SK-MEL-5 (cell line): Measurements from ENCODE around the gene MAML2. TPM values are rescaled to one million over a fixed set of nuclear protein-coding genes. Genes with fewer than 3 reads are reported as not detected.
A peak's percentile ranks its signal among the peaks of the same experiment; 100 is the strongest.

Experiments used
- DNase-seq: peaks from one replicate; pipeline ENCODE4 v3.0.0-alpha.2; 2016; ENCODE audit warnings: low read depth, low spot score
- in situ Hi-C: cut with HindIII; loops from 2 replicates; pipeline ENCODE4 v1.10.0; 2016; ENCODE audit warnings: low sequenced_read_pairs, high pct_unique_total_duplicates, low pct_unique_long_range_greater_than_20kb
- total RNA-seq: library from RNA; depleted of rRNA; stranded (reverse); fragments of >200 nt; shearing (Covaris generic); gene quantifications from 2 replicates; pipeline ENCODE4 v1.2.3, GENCODE V29; 2014

MAML2 gene
- total RNA-seq, 1 experiment from 2014 or later, result 3.5 TPM

DNA sequence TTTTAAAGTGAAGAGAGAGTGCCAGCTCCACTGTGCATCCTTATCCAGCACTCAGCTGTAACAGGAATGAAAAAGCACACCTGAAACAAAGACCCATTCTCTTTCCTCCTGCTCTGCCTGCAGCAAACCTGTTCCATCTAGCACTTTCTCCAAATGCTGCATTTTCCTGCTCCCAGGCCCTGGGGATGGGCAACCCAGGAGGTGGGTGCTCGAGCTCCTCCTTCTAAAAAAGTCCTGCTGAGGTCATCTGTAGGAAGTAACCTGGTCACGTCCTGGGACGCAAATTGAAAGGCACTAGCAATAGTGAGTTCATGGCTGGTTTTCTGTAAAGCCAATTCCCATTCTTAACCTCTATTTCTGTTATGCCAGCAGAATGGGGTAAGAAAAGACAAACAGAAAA lies 173.7 kb downstream of the MAML2 start:
- in situ Hi-C loops, result no loop called here
- no peak for DNase-seq

DNA sequence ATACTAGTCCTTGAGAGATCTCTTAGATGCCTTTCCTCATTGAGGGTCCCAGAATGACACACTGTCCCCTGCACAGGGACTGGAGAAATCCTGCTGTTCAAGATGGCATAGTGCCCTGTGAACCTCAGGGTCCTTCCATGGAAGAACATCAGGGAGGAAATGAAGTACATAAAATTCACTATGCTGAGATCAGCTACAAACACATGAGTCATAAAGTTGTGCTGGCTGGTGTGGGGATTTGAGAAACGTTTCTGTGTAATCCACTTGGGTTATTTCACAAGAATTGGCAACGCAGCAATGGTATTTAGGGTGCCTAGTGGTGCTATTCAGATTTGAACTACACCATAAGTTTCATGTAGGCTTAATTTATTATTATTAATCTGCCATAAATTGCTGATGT lies 174.4 kb downstream of the MAML2 start:
- DNase-seq, result no peak
- in situ Hi-C loops, result no loop called here

DNA sequence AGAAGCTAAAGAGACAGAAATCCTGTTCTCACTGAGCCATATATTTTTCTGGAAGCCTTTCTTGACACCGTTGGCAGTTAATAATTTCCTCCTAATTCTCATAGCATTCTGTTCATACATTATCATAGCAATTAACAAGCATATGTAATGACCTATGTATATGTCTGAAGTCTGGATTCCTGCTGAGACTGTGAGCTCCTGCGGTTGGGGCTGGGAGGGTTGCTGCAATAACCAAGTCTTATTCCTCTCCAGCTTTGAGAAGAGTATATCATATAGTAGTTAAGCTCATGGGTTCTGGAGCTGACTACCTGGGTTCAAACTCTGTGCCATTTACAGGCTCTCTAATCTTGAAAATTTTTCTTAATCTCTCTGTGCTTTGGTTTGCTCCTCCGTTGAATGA lies 175.2 kb downstream of the MAML2 start:
- no peak for DNase-seq
- in situ Hi-C loops, result no loop called here

DNA sequence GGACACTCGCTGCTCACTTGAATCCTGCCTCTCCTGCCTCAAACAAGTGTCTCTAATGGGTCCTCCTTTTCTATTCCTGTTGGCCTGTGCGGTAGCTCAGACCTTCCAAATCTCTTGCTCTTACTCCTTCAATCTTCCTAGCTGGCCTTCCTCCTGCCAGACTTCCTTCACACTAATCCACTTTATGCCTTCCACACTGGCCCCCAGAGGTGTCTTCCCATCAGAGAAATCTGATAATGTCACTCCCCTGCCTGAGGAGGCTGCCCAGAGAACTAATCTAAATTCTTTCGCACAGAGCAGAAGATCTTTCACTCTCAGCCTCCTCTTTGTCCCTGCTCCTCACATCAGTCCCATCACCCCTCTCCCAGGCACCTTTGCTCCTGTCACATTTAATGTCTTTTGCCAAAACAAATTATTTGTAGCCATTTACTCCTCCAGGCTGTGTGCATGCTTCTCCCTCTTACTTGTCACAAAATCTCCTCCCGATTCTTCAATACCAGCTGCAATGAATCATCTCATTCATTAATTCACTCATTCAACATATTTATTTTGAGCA lies 175.7 kb downstream of the MAML2 start:
- in situ Hi-C loops, result no loop called here
- no peak for DNase-seq

DNA sequence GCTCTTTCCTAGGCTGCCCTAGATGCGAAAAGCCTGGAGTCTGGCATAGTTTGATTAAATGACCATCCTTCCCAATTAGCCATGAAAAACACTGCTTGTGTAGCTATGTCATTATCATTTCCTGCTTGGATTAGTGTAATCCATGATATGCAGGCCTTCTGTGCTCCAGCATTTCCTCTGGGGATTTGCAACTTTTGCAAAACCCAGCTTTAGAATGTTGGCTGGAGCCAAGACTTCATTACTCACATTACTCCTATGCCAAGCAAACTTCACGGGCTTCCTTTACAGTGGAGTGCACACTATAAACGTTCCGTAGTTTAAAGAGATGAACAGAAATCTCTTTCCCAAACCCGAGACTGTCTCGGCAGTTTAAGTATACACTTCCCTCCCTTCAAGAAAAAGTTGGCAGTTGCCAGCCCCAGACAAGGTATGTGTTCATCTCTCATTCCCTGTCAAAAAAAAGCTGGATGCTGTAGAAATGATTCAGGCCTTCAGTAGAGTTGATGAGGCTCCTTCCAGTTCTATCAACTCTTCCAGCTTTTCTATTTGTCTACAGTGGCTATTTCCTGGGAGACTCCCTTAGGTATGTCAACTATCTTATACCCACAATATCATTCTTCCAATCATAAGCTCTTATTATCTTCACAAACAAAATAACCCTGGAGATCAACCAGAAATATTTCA lies 180.0 kb downstream of the MAML2 start:
- no peak for DNase-seq
- in situ Hi-C loops, result no loop called here

DNA sequence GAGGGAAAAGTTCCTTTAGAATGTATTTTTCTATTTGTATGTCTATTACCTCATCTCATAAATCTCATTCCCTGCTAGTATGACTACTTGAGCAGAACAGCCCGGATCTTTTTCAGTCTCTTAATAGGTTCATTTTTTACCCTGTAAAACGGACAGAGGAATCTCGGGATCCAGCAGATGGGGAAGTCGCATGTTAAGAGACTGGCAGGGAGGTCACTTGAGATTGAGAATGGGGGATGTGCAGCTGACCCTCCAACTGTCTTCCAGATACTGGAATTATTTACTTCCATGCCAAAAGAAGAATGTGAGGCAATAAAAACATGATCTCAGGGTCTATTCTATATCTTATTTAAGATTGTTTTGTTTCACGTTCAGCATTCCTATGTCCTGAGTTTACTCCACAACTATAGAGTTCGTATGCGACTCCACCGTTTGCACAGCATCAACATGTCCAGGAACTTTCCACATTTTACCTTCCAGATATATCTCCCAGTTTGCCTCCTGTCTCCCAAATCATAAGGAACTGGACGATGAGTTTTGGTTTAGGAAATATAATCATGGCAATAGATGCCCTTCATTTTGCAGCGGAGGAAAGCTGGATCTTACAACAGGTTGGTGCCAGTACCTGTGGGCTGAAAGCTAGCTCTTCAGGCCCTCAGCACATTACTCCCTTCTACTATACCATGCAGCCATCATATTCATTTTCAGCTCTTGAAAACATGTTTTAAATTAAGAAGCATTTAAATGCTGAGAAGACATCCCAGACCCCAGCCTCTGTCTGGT lies 181.5 kb downstream of the MAML2 start:
- in situ Hi-C loops, result no loop called here
- no peak for DNase-seq

DNA sequence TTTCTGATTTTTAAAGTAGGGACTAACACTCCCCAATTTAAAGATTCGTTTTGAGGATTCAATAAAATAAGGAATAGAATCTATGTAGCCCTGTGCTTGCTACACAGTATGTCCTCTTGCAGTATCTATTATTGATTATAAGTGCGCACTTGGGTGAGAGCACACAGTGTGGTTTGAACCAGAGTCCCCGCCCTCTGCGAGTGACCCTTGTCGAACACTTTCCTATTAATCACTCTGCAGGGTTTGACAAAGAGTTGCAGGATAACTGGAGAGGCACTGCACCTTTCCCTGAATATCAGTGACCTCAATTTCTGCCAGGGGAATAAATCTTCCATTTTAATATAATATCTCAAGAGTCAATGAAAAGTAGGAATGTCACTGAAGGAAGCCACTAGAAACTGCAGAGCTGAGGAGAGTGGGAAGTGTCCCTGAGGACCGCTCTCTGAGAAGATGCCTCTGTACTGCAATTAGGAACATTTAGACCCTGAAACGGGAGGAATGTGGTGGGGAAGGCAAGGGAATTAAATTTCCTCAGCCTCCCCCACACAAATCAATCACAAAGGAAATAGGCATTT lies 182.2 kb downstream of the MAML2 start:
- in situ Hi-C loops, result no loop called here
- DNase-seq, result no peak

DNA sequence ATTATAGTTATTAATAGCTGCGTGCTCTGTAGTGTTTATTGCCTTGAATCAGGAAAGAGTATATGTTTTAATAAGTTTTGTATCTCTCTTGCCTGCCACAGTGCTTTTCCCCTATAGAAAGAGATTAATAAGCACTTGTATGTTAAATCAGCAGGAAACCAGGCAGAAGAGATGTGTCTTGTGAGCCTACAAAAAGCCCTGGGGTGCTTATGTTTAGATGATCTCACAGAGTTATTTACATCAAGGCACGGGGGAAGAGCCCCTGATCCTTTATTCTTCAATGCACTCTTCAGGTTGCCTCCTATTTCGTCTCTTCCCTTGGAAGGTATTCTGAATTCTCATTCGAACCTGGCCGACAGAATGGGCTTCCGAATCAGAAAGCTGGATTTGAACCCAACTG lies 183.0 kb downstream of the MAML2 start:
- in situ Hi-C loops, result no loop called here
- DNase-seq, result no peak

DNA sequence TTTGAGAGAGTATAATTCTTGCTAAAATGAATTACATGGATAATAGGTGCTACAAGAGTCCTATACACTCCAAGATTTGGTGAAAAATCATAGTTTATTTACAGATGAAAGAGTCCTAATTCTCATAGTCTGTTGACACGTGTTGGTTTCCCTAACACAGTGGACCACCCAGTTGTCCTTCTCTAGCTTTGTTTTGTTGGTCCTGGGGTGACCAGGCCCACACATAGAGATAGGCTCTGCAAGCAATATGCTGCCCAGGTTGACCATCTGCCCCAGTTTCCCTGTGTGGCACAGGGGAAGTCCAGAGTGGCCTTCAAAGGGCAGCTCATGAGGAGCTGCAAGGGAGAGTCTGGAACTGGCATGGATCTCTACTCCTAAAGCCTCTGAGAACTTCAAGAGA lies 184.9 kb downstream of the MAML2 start:
- DNase-seq, result no peak
- in situ Hi-C loops, result no loop called here

DNA sequence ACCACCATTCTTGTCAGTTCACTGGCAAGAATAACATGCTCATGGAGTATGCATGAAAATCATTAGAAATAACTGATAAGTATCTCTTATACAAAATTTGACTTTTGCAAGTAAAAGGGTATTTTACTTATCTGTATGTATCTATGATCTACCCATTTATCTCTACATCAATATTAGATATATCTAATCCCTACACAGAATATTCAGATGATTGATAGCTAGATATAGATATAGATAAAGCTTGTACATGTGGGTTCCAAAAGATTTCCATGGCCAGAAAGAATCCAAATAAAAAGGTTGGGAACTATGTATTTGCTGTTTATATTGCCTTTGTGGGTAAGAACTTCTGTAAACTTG lies 185.5 kb downstream of the MAML2 start:
- no peak for DNase-seq
- in situ Hi-C loops, result no loop called here

DNA sequence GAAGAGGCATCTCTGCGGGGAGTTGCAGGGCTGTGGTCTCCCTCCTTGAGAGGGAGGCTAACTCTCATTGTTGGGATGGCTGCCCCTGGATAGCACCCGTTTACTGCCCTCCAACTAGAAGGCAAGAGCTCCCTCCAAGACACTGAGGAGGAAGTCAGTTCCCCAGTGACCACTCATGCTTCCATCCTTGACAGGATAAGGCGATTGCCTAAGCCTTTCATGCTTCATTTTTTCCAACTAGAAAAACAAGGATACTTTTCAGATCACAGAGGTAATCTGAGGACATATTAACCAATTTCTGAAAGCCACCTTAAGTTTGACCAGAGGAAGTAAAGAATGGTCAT lies 186.6 kb downstream of the MAML2 start:
- peak; percentile 68 for DNase-seq
- in situ Hi-C loops, result no loop called here

DNA sequence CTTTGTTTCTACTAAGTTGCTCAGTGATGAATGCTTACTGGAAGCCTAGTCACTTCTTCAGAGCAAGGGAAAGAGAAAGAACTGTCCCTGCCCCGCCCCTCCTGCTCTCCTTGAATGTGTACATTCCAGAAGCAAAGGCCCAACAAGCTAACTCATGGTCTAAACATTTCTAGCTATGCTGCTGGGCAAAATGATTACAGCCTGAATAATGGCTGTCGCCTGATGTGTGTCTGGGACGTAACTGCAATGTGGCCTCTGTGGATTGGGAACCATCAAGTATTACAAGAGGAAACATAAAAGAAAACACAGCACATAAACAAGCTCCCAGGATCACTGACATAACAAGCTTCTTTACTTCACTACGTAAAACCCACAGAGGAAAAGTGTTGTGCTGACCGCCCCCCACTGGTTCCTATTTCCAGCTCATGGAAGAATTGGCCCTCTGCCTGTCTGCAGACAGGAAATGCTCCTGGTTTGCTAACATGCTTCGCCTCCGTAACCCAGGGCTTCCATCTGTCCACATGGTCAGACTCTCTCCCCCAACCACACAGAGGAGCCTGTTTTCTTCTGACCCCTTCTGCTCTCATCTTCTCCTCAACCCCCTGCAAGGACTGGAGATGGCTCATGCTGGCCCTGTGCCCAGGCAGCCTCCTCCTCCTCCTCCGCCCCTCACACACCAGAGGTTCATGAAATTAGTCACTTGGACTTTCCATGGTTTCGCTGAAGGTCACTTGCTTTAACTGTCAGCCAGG lies 187.2 kb downstream of the MAML2 start:
- in situ Hi-C loops, result no loop called here
- peak; percentile 89 for DNase-seq

DNA sequence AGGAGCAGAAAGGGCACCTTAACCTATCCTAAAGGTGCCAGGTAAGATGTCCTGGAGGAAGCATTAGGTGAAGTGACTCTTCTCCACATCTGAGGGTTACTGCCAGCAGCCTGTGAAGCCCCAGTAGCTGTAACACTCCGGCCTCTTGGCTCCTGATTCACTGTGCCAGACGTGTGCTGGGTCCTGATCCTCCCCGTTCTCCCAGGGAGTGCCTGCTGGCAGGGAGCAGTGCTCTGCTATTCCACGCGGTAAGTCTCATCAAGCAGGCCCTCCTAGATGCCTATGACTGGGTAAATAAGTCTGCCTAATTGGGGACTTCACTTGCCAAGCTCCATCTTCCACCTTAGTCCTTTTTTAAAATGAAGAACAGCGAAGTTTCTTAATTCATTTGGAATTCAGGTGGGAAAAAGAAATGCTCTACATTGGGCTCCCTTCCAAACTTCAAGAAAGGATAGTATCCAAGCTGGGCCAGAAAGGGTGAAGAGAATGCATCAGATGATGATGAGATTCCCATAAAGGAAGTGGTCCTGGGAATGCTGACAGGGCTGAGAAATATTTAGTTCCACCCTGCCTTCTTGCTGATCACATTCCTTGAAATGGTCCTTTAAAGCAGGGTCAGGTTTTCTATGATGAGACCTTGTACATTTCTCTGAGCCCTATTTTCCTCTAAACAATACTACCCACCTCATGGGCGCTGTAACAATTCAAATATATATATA lies 188.0 kb downstream of the MAML2 start:
- in situ Hi-C loops, result no loop called here
- no peak for DNase-seq

DNA sequence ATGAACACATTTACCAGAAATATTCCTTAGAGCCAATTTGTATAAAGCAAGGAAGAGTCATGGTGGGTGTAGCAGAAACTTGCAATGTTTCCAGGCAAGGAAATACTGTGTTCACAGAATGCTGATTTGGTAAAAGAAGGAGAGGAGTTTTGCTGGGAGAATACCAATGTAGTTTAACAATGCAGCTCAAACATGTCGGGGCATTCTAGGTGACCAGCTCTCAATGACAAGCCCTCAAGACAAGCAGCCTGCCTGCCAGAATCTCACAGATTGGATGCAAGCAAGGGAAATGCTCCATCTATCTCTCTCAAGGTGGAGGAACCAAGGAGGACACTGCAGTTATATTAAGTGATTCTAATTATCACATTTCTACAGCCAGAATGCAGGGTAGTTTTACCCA lies 190.4 kb downstream of the MAML2 start:
- in situ Hi-C loops, result no loop called here
- DNase-seq, result no peak

DNA sequence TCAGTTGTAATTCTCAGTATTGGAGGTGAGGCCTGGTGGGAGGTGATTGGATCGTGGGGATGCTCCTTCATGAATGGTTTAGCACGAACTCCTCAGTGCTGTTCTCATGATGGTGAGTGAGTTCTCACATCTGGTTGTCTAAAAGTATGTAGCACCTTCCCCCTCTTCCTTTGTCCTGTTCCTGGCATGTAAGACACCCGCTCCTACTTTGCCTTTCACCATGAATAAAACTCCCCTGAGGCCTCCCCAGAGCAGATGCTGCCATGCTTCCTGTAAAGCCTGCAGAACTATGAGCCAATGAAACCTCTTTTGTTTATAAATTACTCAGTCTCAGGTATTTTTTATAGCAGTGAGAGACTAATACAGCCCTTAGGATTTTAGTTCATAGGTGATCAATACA lies 191.5 kb downstream of the MAML2 start:
- in situ Hi-C loops, result no loop called here
- no peak for DNase-seq

DNA sequence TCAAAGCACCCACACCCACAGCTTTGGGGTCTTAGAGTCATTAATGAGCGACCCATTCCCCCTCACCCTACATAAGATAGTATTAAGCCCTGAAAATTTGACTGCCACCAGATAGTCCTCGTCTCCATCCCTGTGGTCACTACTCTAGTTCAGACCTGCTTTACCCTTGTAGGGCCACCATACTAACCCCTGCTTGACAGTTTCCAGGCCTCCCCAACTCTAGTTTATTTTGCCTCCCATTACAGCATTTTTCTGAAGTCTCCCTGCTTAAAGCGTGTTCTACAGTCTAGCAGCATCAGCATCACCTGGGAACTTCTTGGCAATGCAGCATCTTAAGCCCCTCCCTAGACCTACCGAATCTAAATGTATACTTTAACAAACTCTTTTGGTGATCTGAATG lies 192.4 kb downstream of the MAML2 start:
- in situ Hi-C loops, result no loop called here
- no peak for DNase-seq

DNA sequence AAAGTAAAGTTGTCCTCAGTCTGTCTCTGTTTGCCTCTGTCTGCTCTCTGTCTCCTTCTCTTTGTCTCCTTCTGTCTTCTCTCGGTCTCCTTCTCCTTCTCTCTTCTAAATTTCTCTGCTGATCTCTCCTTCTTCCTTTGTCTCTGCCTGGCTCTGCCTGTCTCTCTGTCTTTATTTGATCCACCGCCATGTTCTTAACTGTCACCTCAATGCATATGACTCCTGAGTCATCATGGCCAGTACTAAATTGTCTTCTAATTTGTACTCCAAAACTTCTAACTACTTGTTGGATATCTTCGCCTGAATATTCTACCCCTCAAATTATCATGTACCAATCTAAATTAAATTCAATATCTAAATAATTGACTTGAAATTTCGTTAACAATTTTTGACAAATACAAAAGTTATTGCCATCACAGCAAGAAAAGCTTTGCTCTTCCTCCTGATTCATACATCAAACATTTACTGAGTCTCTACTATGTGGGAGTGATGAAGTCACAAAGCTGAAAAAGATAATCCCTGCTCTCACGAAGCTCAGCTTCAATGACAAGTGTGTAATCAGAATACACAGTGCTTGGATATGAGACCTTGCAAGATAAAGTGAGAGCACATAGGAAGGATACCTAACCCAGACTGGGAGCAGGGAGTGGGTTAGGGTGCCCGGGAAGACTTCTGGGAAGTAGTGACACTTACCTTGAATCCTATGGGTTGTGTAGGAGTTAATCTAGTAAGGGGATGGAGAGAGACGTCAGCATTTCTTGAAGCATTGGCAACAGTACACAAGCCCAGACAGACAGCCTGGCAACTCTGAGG lies 193.0 kb downstream of the MAML2 start:
- in situ Hi-C loops, result no loop called here
- DNase-seq, result no peak
